Nephron (organoid): ENCODE data around the gene PYGB.
A peak's percentile ranks its signal among the peaks of the same experiment; 100 is the strongest.
"Not testable (repeated sequence)": the region's sequence is repeated elsewhere in the genome, so short reads cannot be mapped to it uniquely, and the experiment has no call there.

Experiments
- H3K27ac Mint-ChIP-seq, 3 experiments: 2 replicates each; pipeline ENCODE4 v1.8.0; 2020; ENCODE audit warnings: mixed read lengths in 3 of 3, mild to moderate bottlenecking in 2 of 3, moderate library complexity in 1 of 3
- H3K27me3 Mint-ChIP-seq: 2 replicates; pipeline ENCODE4 v1.8.0; 2021; ENCODE audit warnings: low read depth, mild to moderate bottlenecking, moderate library complexity, mixed read lengths
- H3K36me3 Mint-ChIP-seq: 2 replicates; pipeline ENCODE4 v1.8.0; 2020; ENCODE audit warnings: low read depth, mixed read lengths
- H3K4me1 Mint-ChIP-seq: 2 replicates; pipeline ENCODE4 v1.8.0; 2020; ENCODE audit warnings: mixed read lengths
- H3K4me3 Mint-ChIP-seq, 3 experiments: 2 replicates each; pipeline ENCODE4 v1.8.0; 2020; ENCODE audit warnings: mild to moderate bottlenecking in 3 of 3, mixed read lengths in 3 of 3, moderate library complexity in 2 of 3
- H3K9me3 Mint-ChIP-seq: 2 replicates; pipeline ENCODE4 v1.8.0; 2020; ENCODE audit warnings: mixed read lengths
- CTCF ChIP-seq, 3 experiments: fragments of 200-600 bp; sonication (generic); IDR thresholded peaks; one replicate each; pipeline ENCODE4 v1.5.0; 2021; ENCODE audit warnings: antibody characterized with exemption in 3 of 3; ENCODE audit not compliant: unreplicated experiment in 3 of 3

The PYGB gene

DNA sequence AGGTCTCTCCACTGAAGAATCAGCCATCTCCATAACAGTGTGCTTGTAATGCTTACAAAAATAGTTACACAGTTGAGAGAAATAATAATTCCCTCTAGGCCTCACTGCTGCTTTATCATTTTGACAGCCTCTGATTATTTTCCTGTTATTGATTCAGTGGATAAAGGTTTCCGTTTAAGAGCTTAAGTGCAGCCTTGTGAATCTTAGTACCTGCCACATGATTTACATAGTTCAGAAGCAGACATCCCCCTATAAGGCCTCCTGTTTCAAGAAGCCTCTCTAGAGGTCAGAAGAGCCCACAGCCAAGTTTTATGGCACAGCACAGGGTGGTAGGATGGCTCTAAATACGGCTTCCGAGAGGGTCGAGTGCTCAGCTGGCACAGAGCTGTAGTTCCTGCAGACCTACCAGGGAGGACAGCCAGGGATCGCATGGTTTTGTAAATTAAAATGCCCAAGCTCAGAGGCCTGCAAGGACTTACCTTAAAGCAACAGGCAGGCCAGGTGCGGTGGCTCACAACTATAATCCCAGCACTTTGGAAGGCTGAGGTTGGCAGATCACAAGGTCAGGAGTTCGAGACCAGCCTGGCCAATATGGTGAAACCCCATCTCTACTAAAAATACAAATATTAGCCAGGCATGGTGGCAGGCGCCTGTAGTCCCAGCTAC is 17.6 kb upstream of the PYGB start:
- Mint-ChIP-seq H3K9me3 (no peaks in the 10 kb centered on the region), H3K27ac (peak overlapping the region in 1 of 3 experiments; percentile 67), H3K4me3 (no peak overlapping the region), H3K36me3 (no peaks in the 10 kb centered on the region), H3K4me1 (peaks cover 35% of the 10 kb centered on the region), H3K27me3 (no peaks in the 10 kb centered on the region)
- no peak for TF ChIP-seq CTCF (IDR thresholded peaks at IDR 0.05; ENCODE audit: unreplicated experiment in 3 of 3)

- Mint-ChIP-seq H3K4me1 (peaks cover 33% of the 10 kb centered on the region), H3K36me3 (no peaks in the 10 kb centered on the region)
- TF ChIP-seq CTCF (IDR thresholded peaks at IDR 0.05; ENCODE audit: unreplicated experiment in 3 of 3), result no peak
Measured at GRCh38 chr20:25233016-25233772, 14.7 kb upstream of the PYGB start.

DNA sequence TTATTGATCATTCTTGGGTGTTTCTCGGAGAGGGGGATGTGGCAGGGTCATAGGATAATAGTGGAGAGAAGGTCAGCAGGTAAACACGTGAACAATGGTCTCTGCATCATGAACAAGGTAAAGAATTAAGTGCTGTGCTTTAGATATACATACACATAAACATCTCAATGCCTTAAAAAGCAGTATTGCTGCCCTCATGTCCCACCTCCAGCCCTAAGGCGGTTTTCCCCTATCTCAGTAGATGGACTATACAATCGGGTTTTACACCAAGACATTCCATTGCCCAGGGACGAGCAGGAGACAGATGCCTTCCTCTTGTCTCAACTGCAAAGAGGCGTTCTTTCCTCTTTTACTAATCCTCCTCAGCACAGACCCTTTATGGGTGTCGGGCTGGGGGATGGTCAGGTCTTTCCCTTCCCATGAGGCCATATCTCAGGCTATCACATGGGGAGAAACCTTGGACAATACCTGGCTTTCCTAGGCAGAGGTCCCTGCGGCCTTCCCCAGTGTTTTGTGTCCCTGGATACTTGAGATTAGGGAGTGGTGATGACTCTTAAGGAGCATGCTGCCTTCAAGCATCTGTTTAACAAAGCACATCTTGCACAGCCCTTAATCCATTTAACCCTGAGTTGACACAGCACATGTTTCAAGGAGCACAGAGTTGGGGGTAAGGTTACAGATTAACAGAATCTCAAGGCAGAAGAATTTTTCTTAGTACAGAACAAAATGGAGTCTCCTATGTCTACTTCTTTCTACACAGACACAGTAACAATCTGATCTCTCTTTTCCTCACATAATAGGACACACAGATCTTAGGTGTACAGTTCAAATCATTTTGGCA is 13.7 kb upstream of the PYGB start:
- Mint-ChIP-seq H3K4me3 (peak overlapping the region in 1 of 3 experiments; percentile 13), H3K27ac (peak overlapping the region; percentile 80 to 94 (median 84)), H3K4me1 (peaks cover 43% of the 10 kb centered on the region)
- H3K36me3 Mint-ChIP-seq, H3K27me3 Mint-ChIP-seq, H3K9me3 Mint-ChIP-seq: not testable (repeated sequence)

More at GRCh38 chr20:25233016-25233772, 14.7 kb upstream of the PYGB start:
- H3K27ac Mint-ChIP-seq, result peak overlapping the region; percentile 80 to 94 (median 84)
- peaks cover 4% of the 10 kb centered on the region for H3K27me3 Mint-ChIP-seq
- no peak overlapping the region for H3K4me3 Mint-ChIP-seq
- H3K9me3 Mint-ChIP-seq, result no peaks in the 10 kb centered on the region

- H3K27ac Mint-ChIP-seq, result peak overlapping the region in 1 of 3 experiments; percentile 94
- no peak for TF ChIP-seq CTCF (IDR thresholded peaks at IDR 0.05; ENCODE audit: unreplicated experiment in 3 of 3)
- no peaks in the 10 kb centered on the region for H3K36me3 Mint-ChIP-seq
- no peaks in the 10 kb centered on the region for H3K9me3 Mint-ChIP-seq
- H3K4me1 Mint-ChIP-seq, result peaks cover 46% of the 10 kb centered on the region
- H3K4me3 Mint-ChIP-seq, result no peak overlapping the region
- H3K27me3 Mint-ChIP-seq, result peaks cover 9% of the 10 kb centered on the region
Measured at GRCh38 chr20:25236450-25237304, 11.2 kb upstream of the PYGB start.

- H3K4me1 Mint-ChIP-seq, result peaks cover 51% of the 10 kb centered on the region
- no peak overlapping the region for H3K4me3 Mint-ChIP-seq
- H3K36me3 Mint-ChIP-seq, result no peaks in the 10 kb centered on the region
- H3K9me3 Mint-ChIP-seq, result no peaks in the 10 kb centered on the region
- H3K27me3 Mint-ChIP-seq, result peaks cover 9% of the 10 kb centered on the region
- no peak for TF ChIP-seq CTCF (IDR thresholded peaks at IDR 0.05; ENCODE audit: unreplicated experiment in 3 of 3)
- H3K27ac Mint-ChIP-seq, result peak overlapping the region in 2 of 3 experiments; percentile 36 to 75
Measured at GRCh38 chr20:25237610-25238318, 10.1 kb upstream of the PYGB start.
